GM21381 (cell line): Measurements from ENCODE around the gene SLC7A11.
A peak's percentile ranks its signal among the peaks of the same experiment; 100 is the strongest.
"Not testable (repeated sequence)": the region's sequence is repeated elsewhere in the genome, so short reads cannot be mapped to it uniquely, and the experiment has no call there.

Experiments
- ATAC-seq: cut with Tn5 transposase; IDR thresholded peaks from one replicate; pipeline ENCODE4 v1.9.1; 2021; ENCODE audit warnings: mild to moderate bottlenecking, moderate library complexity; ENCODE audit not compliant: unreplicated experiment

SLC7A11 gene

GRCh38 chr4:138243369-138243768, 1.2 kb upstream of the SLC7A11 start:
- ATAC-seq, result no peak

- ATAC-seq, result no peak
Observed at GRCh38 chr4:138242834-138243156, 646 bp upstream of the SLC7A11 start.

DNA sequence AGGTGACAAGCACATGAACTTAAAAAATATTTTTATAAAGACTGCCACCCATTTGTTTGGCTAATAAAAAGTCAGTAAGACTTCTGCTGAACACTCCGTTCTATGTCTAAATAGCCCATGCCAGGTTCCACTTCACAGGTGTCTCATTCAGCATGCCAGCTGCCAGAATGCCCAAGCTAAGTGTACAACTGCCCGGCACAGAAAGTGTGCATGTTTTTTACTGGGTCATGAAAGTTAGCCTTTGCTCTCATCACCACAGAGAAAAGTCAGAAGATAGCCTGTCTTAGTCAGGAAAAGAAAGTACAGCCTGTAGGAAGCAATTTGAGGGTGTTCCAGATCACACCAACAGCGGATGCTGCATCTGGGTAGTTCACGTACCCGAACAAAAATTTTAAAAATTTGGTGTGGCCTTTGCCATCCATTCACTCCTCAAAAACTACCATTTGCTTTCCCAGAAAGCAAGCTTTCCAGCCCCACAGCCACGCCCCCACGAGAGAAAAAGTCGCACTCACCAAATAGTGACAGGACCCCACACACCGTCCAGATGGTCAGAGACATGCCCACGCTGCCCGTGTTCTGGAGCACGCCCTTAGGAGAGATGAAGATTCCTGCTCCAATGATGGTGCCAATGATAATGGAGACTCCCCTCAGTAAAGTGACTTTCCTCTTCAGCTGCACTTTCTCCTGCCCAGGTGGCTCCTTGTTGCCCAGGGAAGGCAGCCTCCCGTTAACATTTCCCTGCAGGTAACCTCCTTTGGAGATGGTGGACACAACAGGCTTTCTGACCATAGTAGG, 671 bp downstream of the SLC7A11 start:
- peak; percentile 0 for ATAC-seq

DNA sequence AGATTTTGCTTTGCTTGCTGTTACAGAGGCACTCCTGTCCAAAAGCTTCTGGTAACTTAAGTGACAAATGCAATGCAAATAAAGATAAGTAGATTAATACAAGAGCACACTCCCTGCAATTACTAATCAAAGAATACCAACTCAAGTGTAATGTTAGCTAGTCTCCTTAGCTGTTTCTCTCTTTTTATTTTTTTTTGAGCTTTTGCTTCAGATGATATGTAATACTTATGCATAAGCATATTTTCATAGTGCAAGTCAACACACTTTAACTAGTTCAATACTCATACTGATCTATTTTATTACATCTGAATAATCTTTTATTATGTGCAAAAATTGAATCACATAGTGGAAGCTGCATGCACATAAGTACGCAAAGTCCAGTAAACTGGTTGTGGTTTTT, 2.7 kb downstream of the SLC7A11 start:
- no peak for ATAC-seq

GRCh38 chr4:138238521-138239292, 3.4 kb downstream of the SLC7A11 start:
- no peak for ATAC-seq

GRCh38 chr4:138237132-138237531, 5.0 kb downstream of the SLC7A11 start:
- ATAC-seq, result not testable (repeated sequence)

DNA sequence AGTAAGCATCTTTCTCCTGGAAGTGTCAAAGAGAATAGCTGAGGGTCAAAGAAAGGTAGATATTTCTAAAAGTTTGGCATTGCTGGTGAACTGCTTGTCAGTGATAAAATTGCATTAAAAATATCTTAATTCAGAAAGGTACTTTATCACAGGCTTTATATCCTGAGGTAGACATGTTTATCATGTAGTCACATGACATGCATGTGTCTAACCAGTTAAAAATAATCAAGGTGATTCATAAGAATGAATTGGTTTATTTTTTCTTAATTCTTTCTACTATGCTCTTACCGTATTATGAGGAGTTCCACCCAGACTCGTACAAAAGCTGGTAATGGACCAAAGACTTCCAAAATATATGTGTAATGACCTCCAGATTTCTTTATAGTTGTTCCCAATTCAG, 6.1 kb downstream of the SLC7A11 start:
- ATAC-seq, result no peak

- peak; percentile 42 for ATAC-seq
Observed at GRCh38 chr4:138235419-138235952, 6.7 kb downstream of the SLC7A11 start.

DNA sequence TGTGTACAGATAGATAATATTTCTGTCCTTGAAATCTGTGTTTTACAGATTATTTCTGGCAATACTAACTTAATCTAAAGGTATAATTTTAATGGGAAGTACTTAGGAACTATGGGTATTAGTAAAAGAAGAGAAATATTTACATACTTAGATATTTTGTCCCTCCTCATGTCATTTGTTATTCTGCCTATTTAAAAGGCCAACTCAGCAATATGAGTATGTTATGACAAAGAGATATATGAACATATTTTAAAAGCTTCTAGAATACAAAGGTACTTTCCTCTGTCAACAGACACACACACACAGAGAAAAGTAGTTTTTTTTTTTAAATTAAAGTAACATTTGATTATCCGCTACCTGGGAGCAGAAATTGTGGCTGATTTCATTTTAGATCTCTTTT, 7.9 kb downstream of the SLC7A11 start:
- ATAC-seq, result no peak

DNA sequence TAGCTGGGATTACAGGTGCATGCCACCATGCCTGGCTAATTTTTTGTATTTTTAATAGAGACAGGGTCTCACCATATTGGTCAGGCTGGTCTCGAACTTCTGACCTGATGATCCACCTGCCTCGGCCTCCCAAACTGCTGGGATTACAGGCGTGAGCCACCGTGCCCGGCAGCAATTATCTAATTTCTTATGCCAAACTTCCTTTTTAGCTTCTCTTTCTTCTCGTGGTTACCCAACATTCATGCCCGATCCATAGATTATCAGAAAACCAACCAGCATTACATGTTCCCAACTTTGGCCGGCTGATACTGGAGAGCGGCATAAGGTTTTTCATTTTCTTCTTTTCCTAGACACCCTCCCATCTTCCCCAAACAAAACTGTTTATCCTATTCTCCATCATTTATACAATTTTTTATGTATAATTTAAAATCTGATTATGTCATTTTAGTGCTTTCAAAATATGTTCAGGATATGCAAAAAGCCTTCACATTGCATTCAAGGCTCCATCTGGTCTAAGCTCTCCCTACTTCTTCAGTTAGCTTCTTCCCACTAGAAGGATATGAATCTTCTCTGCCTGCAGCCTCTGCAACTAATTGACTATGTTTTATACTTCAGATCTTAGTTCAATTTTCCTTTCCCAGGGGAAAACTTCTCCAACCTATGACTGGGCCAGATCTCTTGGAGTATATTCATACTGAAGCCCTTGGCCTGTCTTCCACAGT, 8.7 kb downstream of the SLC7A11 start:
- ATAC-seq, result no peak

DNA sequence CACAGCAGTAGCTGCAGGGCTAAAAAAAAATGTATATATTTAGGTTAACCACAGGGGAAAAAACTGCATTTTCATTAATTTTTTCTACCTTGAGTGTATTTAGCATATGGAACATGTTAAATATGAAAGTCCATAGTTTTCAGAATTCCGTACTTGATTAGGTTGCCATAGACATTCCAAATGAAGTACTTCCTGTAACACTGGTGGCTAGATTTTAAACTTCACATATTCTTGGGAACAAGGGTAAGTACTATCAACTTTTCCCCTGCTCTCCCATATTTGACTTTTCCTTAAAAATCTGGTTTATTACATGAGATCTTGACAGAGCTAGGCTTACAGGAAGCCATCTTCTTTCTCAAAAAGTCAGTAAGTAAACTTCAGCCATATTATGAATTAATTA, 9.8 kb downstream of the SLC7A11 start:
- no peak for ATAC-seq

GRCh38 chr4:138230048-138230447, 12.1 kb downstream of the SLC7A11 start:
- ATAC-seq, result no peak

- ATAC-seq, result no peak
Observed at GRCh38 chr4:138229160-138229559, 13.0 kb downstream of the SLC7A11 start.

- no peak for ATAC-seq
Observed at GRCh38 chr4:138226351-138226750, 15.8 kb downstream of the SLC7A11 start.

- no peak for ATAC-seq
Observed at GRCh38 chr4:138225477-138225876, 16.7 kb downstream of the SLC7A11 start.

DNA sequence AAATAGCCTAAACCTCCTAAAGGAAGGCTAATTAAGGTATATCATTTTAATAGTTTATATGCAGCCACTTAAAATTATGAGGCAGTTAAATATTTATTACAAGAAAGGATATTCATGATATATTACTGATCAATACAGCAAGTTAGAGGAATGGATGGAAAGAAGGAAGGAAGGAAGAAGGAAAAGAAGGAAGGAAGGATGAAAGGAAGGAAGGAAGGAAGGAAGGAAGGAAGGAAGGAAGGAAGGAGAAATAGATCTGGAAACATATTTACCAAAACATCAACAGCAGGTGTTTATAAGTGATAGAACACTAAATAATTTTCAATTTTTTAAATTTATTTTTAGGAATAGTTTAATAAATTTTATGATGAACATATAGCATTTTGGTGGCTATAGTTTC, 17.5 kb downstream of the SLC7A11 start:
- no peak for ATAC-seq

DNA sequence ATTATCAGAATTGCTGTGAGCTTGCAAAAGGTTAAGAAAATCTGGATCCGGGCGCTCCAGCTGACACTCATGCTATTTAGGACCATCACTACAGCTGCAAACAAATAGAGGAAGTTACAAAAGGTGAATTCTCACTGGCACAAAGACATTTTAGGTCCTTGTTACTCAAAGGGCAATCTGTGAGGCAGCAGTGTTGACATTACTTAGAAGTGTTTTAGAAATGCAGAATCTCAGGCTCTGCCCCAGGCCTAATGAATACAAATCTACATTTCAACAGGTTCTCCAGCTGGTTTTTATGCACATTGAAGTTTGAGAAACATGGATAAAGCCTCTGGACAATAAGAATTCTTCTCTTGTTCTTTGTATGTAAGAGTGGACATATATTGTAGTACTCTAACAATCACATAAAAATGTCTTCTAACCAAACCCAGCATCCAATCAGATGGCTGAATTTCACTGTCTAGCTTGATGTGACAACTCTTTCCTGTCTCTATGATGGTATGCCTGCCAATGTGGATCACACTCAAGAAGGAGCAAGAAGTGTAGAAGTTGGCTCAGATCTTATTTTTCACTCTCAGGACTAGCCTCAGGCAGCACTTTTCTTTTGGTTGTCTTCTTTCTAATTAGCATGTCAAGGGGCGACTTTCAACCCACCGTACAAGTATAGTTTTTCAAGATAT, 18.8 kb downstream of the SLC7A11 start:
- ATAC-seq, result no peak

- no peak for ATAC-seq
Observed at GRCh38 chr4:138222046-138222445, 20.1 kb downstream of the SLC7A11 start.

- no peak for ATAC-seq
Observed at GRCh38 chr4:138218976-138219375, 23.2 kb downstream of the SLC7A11 start.

- ATAC-seq, result no peak
Observed at GRCh38 chr4:138217567-138217966, 24.6 kb downstream of the SLC7A11 start.

DNA sequence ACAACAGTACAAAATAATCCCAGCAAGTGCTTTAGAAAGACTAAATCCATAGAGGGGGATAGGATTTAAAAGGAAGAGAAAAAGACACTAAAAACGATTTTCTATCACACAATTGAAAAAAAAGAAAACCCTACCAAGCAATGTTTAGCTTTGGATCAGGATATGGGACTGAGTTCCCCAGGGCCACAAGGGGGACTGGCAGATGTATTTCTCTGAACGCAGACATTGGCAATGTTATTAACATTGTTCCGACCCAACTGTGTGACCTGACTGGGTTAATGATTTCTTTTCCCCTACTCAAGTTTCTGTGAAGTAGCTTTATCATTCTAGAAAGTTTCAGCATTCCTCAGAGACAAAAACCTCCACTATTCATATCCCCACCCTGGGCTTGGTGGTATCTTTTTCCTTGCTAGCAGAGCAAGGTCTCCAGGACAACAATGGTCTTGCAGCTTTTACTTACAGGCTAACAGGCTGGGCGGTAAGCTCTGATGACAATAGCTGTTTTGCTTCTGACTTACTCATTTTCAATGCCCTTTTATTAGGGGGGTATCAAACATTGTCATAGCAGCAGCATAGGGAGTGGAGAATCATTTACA, 25.8 kb downstream of the SLC7A11 start:
- ATAC-seq, result no peak
